CD4-positive, alpha-beta T cell (primary cell): ENCODE data around the gene CFAP300. TPM values are rescaled to one million over a fixed set of nuclear protein-coding genes. Genes with fewer than 3 reads are reported as not detected.

Experiments
- ATAC-seq: fragments of 200-7000 bp; cut with Tn5 transposase; one replicate; pipeline ENCODE4 v1.10.0; 2022; ENCODE audit warnings: mild to moderate bottlenecking; ENCODE audit not compliant: poor library complexity
- CTCF ChIA-PET: fragments of 350-600 bp; sonication (Branson Sonifier 250); formaldehyde crosslinking; loops from one replicate; lab custom pipeline; 2021; ENCODE audit warnings: antibody characterized with exemption, inconsistent platforms; lab: Charles Lee
- POLR2A ChIA-PET: fragments of 350-600 bp; sonication (Branson Sonifier 250); formaldehyde crosslinking; loops from one replicate; lab custom pipeline; 2021; ENCODE audit warnings: antibody characterized with exemption, inconsistent platforms; lab: Charles Lee
- DNase-seq, 14 experiments: peaks; one replicate each; pipeline ENCODE4 v3.0.0-alpha.2; 2013 to 2020; ENCODE audit warnings: mixed read lengths in 2 of 14
- H3K27ac ChIP-seq, 2 donors: one replicate each; pipeline versions ENCODE4 v1.5.1 to v1.7.0; 2013; ENCODE audit warnings: low read length in 2 of 2, low read depth in 1 of 2, mild to moderate bottlenecking in 1 of 2
- H3K27me3 ChIP-seq, 2 experiments: 1 replicate in 1 of 2; 2 replicates in 1 of 2; pipeline versions ENCODE4 v1.6.1 to v1.7.0; 2013; ENCODE audit warnings: low read length in 2 of 2, control low read depth in 1 of 2, mild to moderate bottlenecking in 1 of 2, moderate library complexity in 1 of 2; ENCODE audit not compliant: insufficient read depth in 2 of 2, control insufficient read depth in 1 of 2
- H3K36me3 ChIP-seq: one replicate; pipeline ENCODE4 v1.6.1; 2013; ENCODE audit warnings: low read length, control low read depth; ENCODE audit not compliant: insufficient read depth
- H3K4me1 ChIP-seq: one replicate; pipeline ENCODE4 v1.6.1; 2013; ENCODE audit warnings: low read length, control low read depth; ENCODE audit not compliant: insufficient read depth
- H3K4me3 ChIP-seq: one replicate; pipeline ENCODE4 v1.5.1; 2013; ENCODE audit warnings: mild to moderate bottlenecking, low read length, moderate library complexity
- H3K9me3 ChIP-seq, 2 experiments: 1 replicate in 1 of 2; 2 replicates in 1 of 2; pipeline versions ENCODE4 v1.6.1 to v1.7.0; 2013; ENCODE audit warnings: low read length in 2 of 2, mild to moderate bottlenecking in 2 of 2, control low read depth in 1 of 2, moderate library complexity in 1 of 2; ENCODE audit not compliant: control insufficient read depth in 1 of 2, insufficient read depth in 1 of 2
- H3K27ac Mint-ChIP-seq: one replicate; pipeline ENCODE4 v1.8.0; 2020; ENCODE audit warnings: mixed read lengths
- H3K27me3 Mint-ChIP-seq: one replicate; pipeline ENCODE4 v1.8.0; 2021; ENCODE audit warnings: mixed read lengths
- H3K36me3 Mint-ChIP-seq: one replicate; pipeline ENCODE4 v1.8.0; 2021; ENCODE audit warnings: low read depth, mixed read lengths
- H3K4me1 Mint-ChIP-seq: one replicate; pipeline ENCODE4 v1.8.0; 2021; ENCODE audit warnings: low read depth, mixed read lengths
- H3K4me3 Mint-ChIP-seq: one replicate; pipeline ENCODE4 v1.8.0; 2020; ENCODE audit warnings: mild to moderate bottlenecking, mixed read lengths
- H3K9me3 Mint-ChIP-seq: one replicate; pipeline ENCODE4 v1.8.0; 2020; ENCODE audit warnings: mixed read lengths
- CTCF ChIP-seq: fragments of 200-600 bp; IDR thresholded peaks from one replicate; pipeline ENCODE4 v1.8.0; 2022; ENCODE audit warnings: antibody characterized with exemption, mild to moderate bottlenecking
- intact Hi-C, 2 experiments: fragments of 100-400 bp; cut with DNase I in 1 of 2; cut with micrococcal nuclease in 1 of 2; formaldehyde crosslinking; loops; one replicate each; pipeline versions ENCODE4 v1.15.1 to v1.9.0; 2023 to 2025; cut with DNase I, micrococcal nuclease
- total RNA-seq, 174 experiments: library from RNA in 2 of 174; stranded (reverse) in 2 of 174; gene quantifications; one replicate each; pipeline ENCODE4 v1.2.3 and lab custom pipeline; 2021 to 2026

Gene CFAP300
- total RNA-seq, 2 experiments from 2014 or later, result not detected

GRCh38 chr11:102115557-102115956, 68.3 kb downstream of the CFAP300 start:
- peaks cover 7% of the 10 kb centered on the region for H3K4me1 Mint-ChIP-seq
- Histone ChIP-seq H3K27me3 (peaks cover 14 to 43% of the 10 kb centered on the region in 2 experiments), H3K4me3 (no peak overlapping the region), H3K4me1 (peaks cover 11% of the 10 kb centered on the region), H3K27ac (no peak overlapping the region), H3K9me3 (peaks cover 0 to 3% of the 10 kb centered on the region in 2 experiments), H3K36me3 (no peaks in the 10 kb centered on the region)
- no peaks in the 10 kb centered on the region for H3K9me3 Mint-ChIP-seq
- peaks cover 73% of the 10 kb centered on the region for H3K27me3 Mint-ChIP-seq
- no peak for TF ChIP-seq CTCF
- H3K4me3 Mint-ChIP-seq, result no peak overlapping the region
- intact Hi-C loops, result no loop called here
- no peaks in the 10 kb centered on the region for H3K36me3 Mint-ChIP-seq
- DNase-seq (no peak), ATAC-seq (no peak)
- ChIA-PET POLR2A (no interaction called here), CTCF (no interaction called here)
- H3K27ac Mint-ChIP-seq, result no peak overlapping the region

- H3K4me1 Mint-ChIP-seq, result peaks cover 6% of the 10 kb centered on the region
- intact Hi-C loops, result no loop called here
- ChIA-PET POLR2A (no interaction called here), CTCF (no interaction called here)
- ATAC-seq (no peak), DNase-seq (no peak)
- peaks cover 75% of the 10 kb centered on the region for H3K27me3 Mint-ChIP-seq
- peaks cover 14 to 35% of the 10 kb centered on the region in 2 experiments for H3K27me3 ChIP-seq
- H3K36me3 Mint-ChIP-seq, result no peaks in the 10 kb centered on the region
- peaks cover 3% of the 10 kb centered on the region for H3K4me1 ChIP-seq
- no peak overlapping the region for H3K27ac ChIP-seq
- no peak overlapping the region for H3K27ac Mint-ChIP-seq
- no peaks in the 10 kb centered on the region for H3K9me3 Mint-ChIP-seq
- no peaks in the 10 kb centered on the region for H3K36me3 ChIP-seq
- H3K4me3 Mint-ChIP-seq, result no peak overlapping the region
- H3K4me3 ChIP-seq, result no peak overlapping the region
- TF ChIP-seq CTCF, result no peak
- peaks cover 0 to under 1% of the 10 kb centered on the region in 2 experiments for H3K9me3 ChIP-seq
These were observed 69.4 kb downstream of the CFAP300 start for GRCh38 chr11:102116453-102117205.

GRCh38 chr11:102117472-102118113, 70.4 kb downstream of the CFAP300 start:
- Histone ChIP-seq H3K27me3 (peaks cover 12 to 25% of the 10 kb centered on the region in 2 experiments), H3K9me3 (no peaks in the 10 kb centered on the region), H3K4me3 (no peak overlapping the region), H3K36me3 (no peaks in the 10 kb centered on the region), H3K4me1 (no peaks in the 10 kb centered on the region), H3K27ac (no peak overlapping the region)
- intact Hi-C loops, result no loop called here
- no peak for TF ChIP-seq CTCF
- Mint-ChIP-seq H3K4me3 (no peak overlapping the region), H3K27me3 (peaks cover 65% of the 10 kb centered on the region), H3K9me3 (no peaks in the 10 kb centered on the region), H3K4me1 (no peaks in the 10 kb centered on the region), H3K27ac (no peak overlapping the region), H3K36me3 (no peaks in the 10 kb centered on the region)
- DNase-seq (no peak), ATAC-seq (no peak)
- POLR2A ChIA-PET, result no interaction called here
- CTCF ChIA-PET, result no interaction called here
